GM12873 (cell line): ENCODE measurements around the gene GET4.

Source experiments
- CTCF ChIP-seq: IDR thresholded peaks from 2 replicates; pipeline ENCODE4 v1.5.1; 2012; ENCODE audit warnings: low read depth, mild to moderate bottlenecking, moderate library complexity, low read length, control low read depth; ENCODE audit not compliant: insufficient read depth; ENCODE audit errors: missing control alignments

Gene GET4

GRCh38 chr7:918441-919113, 42.2 kb downstream of the GET4 start:
- TF ChIP-seq CTCF, result no peak

GRCh38 chr7:919114-919442, 42.7 kb downstream of the GET4 start:
- no peak for TF ChIP-seq CTCF

GRCh38 chr7:919924-920341, 43.6 kb downstream of the GET4 start:
- TF ChIP-seq CTCF, result no peak

- TF ChIP-seq CTCF, result no peak
Measured at GRCh38 chr7:920351-921070, 44.2 kb downstream of the GET4 start.

GRCh38 chr7:921071-921461, 44.7 kb downstream of the GET4 start:
- TF ChIP-seq CTCF, result no peak

- no peak for TF ChIP-seq CTCF
Measured at GRCh38 chr7:921581-922333, 45.4 kb downstream of the GET4 start.
